Hematopoietic multipotent progenitor cell treated with erythropoietin and hydrocortisone succinate and interleukin-3 and kit ligand, for 6 days (in vitro differentiated cells): ENCODE results near the gene ARL6IP4.

Source experiments
- DNase-seq: peaks from one replicate; pipeline ENCODE4 v3.0.0-alpha.2; 2015

ARL6IP4 gene

GRCh38 chr12:122959566-122960192 lies 20.8 kb upstream of the ARL6IP4 start:
- DNase-seq, result no peak

GRCh38 chr12:122960193-122960569 lies 20.3 kb upstream of the ARL6IP4 start:
- DNase-seq, result no peak

GRCh38 chr12:122961531-122962329 lies 18.8 kb upstream of the ARL6IP4 start:
- DNase-seq, result peak; percentile 66

- DNase-seq, result no peak
Measured at GRCh38 chr12:122963941-122964265, 16.6 kb upstream of the ARL6IP4 start.

GRCh38 chr12:122964439-122965257 lies 15.8 kb upstream of the ARL6IP4 start:
- DNase-seq, result peak; percentile 72

- no peak for DNase-seq
Measured at GRCh38 chr12:122965321-122965751, 15.1 kb upstream of the ARL6IP4 start.

GRCh38 chr12:122965851-122966742 lies 14.4 kb upstream of the ARL6IP4 start, which contains the start of gene ABCB9:
Gene ABCB9 (minus strand): TSS chr12:122966463. CDS start chr12:122960235, 6,228 bp downstream.
- DNase-seq, result peak; percentile 96

GRCh38 chr12:122966743-122967550 lies 13.5 kb upstream of the ARL6IP4 start:
- no peak for DNase-seq

- no peak for DNase-seq
Measured at GRCh38 chr12:122968104-122968503, 12.4 kb upstream of the ARL6IP4 start.

GRCh38 chr12:122969676-122970075 lies 10.8 kb upstream of the ARL6IP4 start:
- peak; percentile 31 for DNase-seq

GRCh38 chr12:122974274-122974891 lies 6.1 kb upstream of the ARL6IP4 start:
- peak; percentile 99 for DNase-seq

- peak; percentile 97 for DNase-seq
Measured at GRCh38 chr12:122974892-122975789, 5.3 kb upstream of the ARL6IP4 start, which contains the start of gene OGFOD2. Gene OGFOD2 (plus strand): TSS chr12:122975244. CDS start chr12:122975252, 8 bp downstream.

- peak; percentile 77 for DNase-seq
Measured at GRCh38 chr12:122975790-122976647, 4.5 kb upstream of the ARL6IP4 start.

GRCh38 chr12:122976648-122976975 lies 3.9 kb upstream of the ARL6IP4 start:
- no peak for DNase-seq

GRCh38 chr12:122977153-122977552 lies 3.3 kb upstream of the ARL6IP4 start:
- DNase-seq, result no peak

- no peak for DNase-seq
Measured at GRCh38 chr12:122977655-122978392, 2.7 kb upstream of the ARL6IP4 start.

- DNase-seq, result no peak
Measured at GRCh38 chr12:122978507-122978955, 1.9 kb upstream of the ARL6IP4 start.
